C4-2B (cell line): Measurements from ENCODE around the gene CHST8.

ENCODE experiments used
- CTCF ChIP-seq: fragments of 450-650 bp; conservative IDR thresholded peaks from 2 replicates; pipeline ENCODE4 v1.5.1; 2017; ENCODE audit warnings: mild to moderate bottlenecking
- ZFX ChIP-seq: fragments of 450-650 bp; IDR thresholded peaks from 2 replicates; pipeline ENCODE4 v1.6.1; 2017

GRCh38 chr19:33730858-33731607 is 109.3 kb downstream of the CHST8 start:
- TF ChIP-seq CTCF, result no peak
- TF ChIP-seq ZFX, result no peak
